Mucosa of stomach (tissue), 1 donor: ENCODE measurements around the gene NKTR.
A peak's percentile ranks its signal among the peaks of the same experiment; 100 is the strongest.
"Not testable (repeated sequence)": the region's sequence is repeated elsewhere in the genome, so short reads cannot be mapped to it uniquely, and the experiment has no call there.

Source experiments
- H3K27me3 ChIP-seq: one replicate; pipeline ENCODE4 v1.7.0; 2013; ENCODE audit warnings: mild to moderate bottlenecking, low read length; ENCODE audit not compliant: control insufficient read depth, insufficient read depth
- H3K36me3 ChIP-seq: one replicate; pipeline ENCODE4 v1.7.0; 2013; ENCODE audit warnings: low read length; ENCODE audit not compliant: control insufficient read depth, insufficient read depth
- H3K4me1 ChIP-seq: one replicate; pipeline ENCODE4 v1.7.0; 2013; ENCODE audit warnings: mild to moderate bottlenecking, low read length; ENCODE audit not compliant: control insufficient read depth, insufficient read depth
- H3K4me3 ChIP-seq: one replicate; pipeline ENCODE4 v1.7.0; 2013; ENCODE audit warnings: low read length
- H3K9ac ChIP-seq: one replicate; pipeline ENCODE4 v1.7.0; 2013; ENCODE audit warnings: mild to moderate bottlenecking, low read length, moderate library complexity
- H3K9me3 ChIP-seq: one replicate; pipeline ENCODE4 v1.7.0; 2013; ENCODE audit warnings: mild to moderate bottlenecking, low read length, moderate library complexity; ENCODE audit not compliant: control insufficient read depth
- donor health status: Pancreatic carcinoma.

The NKTR gene

GRCh38 chr3:42581709-42582473, 18.6 kb upstream of the NKTR start, which contains the start of gene SEC22C:
Gene SEC22C (minus strand): TSS chr3:42581967. CDS start chr3:42569046, 12,921 bp downstream.
- Histone ChIP-seq H3K27me3 (no peaks in the 10 kb centered on the region), H3K4me1 (peaks cover 15% of the 10 kb centered on the region), H3K9ac (peak within 1 kb of the TSS; percentile 53), H3K36me3 (no peaks in the 10 kb centered on the region), H3K9me3 (no peaks in the 10 kb centered on the region), H3K4me3 (peak within 1 kb of the TSS; percentile 32)

- peak overlapping the region; percentile 4 for H3K4me3 ChIP-seq
- H3K4me1 ChIP-seq = peaks cover 15% of the 10 kb centered on the region
- H3K27me3 ChIP-seq = no peaks in the 10 kb centered on the region
- no peaks in the 10 kb centered on the region for H3K9me3 ChIP-seq
- peak overlapping the region; percentile 53 for H3K9ac ChIP-seq
- no peaks in the 10 kb centered on the region for H3K36me3 ChIP-seq
Measured at GRCh38 chr3:42582474-42583070, 17.9 kb upstream of the NKTR start.

- peaks cover 11% of the 10 kb centered on the region for H3K4me1 ChIP-seq
- H3K9me3 ChIP-seq = no peaks in the 10 kb centered on the region
- H3K9ac ChIP-seq = no peak overlapping the region
- H3K36me3 ChIP-seq = no peaks in the 10 kb centered on the region
- H3K27me3 ChIP-seq = no peaks in the 10 kb centered on the region
- H3K4me3 ChIP-seq = no peak overlapping the region
Measured at GRCh38 chr3:42588625-42589024, 11.9 kb upstream of the NKTR start.

GRCh38 chr3:42589382-42590109, 10.9 kb upstream of the NKTR start:
- Histone ChIP-seq H3K9me3 (peaks cover 4% of the 10 kb centered on the region), H3K4me3 (no peak overlapping the region), H3K4me1 (peaks cover 11% of the 10 kb centered on the region), H3K9ac (peak overlapping the region; percentile 54), H3K36me3 (no peaks in the 10 kb centered on the region), H3K27me3 (no peaks in the 10 kb centered on the region)

- no peaks in the 10 kb centered on the region for H3K36me3 ChIP-seq
- H3K9ac ChIP-seq = peak overlapping the region; percentile 66
- H3K4me3 ChIP-seq = peak overlapping the region; percentile 49
- H3K27me3 ChIP-seq = no peaks in the 10 kb centered on the region
- H3K9me3 ChIP-seq = peaks cover 4% of the 10 kb centered on the region
- H3K4me1 ChIP-seq = peaks cover 11% of the 10 kb centered on the region
Measured at GRCh38 chr3:42590989-42591756, 9.3 kb upstream of the NKTR start.

GRCh38 chr3:42591811-42592210, 8.7 kb upstream of the NKTR start:
- Histone ChIP-seq H3K4me1 (peaks cover 11% of the 10 kb centered on the region), H3K9me3 (peaks cover 4% of the 10 kb centered on the region), H3K36me3 (no peaks in the 10 kb centered on the region), H3K4me3 (peak overlapping the region; percentile 49), H3K27me3 (no peaks in the 10 kb centered on the region), H3K9ac (peak overlapping the region; percentile 66)

- no peak overlapping the region for H3K9ac ChIP-seq
- no peaks in the 10 kb centered on the region for H3K36me3 ChIP-seq
- no peaks in the 10 kb centered on the region for H3K27me3 ChIP-seq
- no peak overlapping the region for H3K4me3 ChIP-seq
- H3K4me1 ChIP-seq = peaks cover 11% of the 10 kb centered on the region
- peaks cover 4% of the 10 kb centered on the region for H3K9me3 ChIP-seq
Measured at GRCh38 chr3:42593635-42594034, 6.9 kb upstream of the NKTR start.

- H3K4me1 ChIP-seq = peaks cover 7% of the 10 kb centered on the region
Measured at GRCh38 chr3:42595682-42596081, 4.8 kb upstream of the NKTR start.

GRCh38 chr3:42597098-42597497, 3.4 kb upstream of the NKTR start:
- H3K36me3 ChIP-seq, H3K4me1 ChIP-seq, H3K9ac ChIP-seq, H3K4me3 ChIP-seq, H3K9me3 ChIP-seq, H3K27me3 ChIP-seq: not testable (repeated sequence)

More at GRCh38 chr3:42595682-42596081, 4.8 kb upstream of the NKTR start:
- peaks cover 4% of the 10 kb centered on the region for H3K9me3 ChIP-seq
- no peak overlapping the region for H3K9ac ChIP-seq
- H3K4me3 ChIP-seq = no peak overlapping the region
- H3K36me3 ChIP-seq = no peaks in the 10 kb centered on the region
- H3K27me3 ChIP-seq = no peaks in the 10 kb centered on the region

- no peaks in the 10 kb centered on the region for H3K36me3 ChIP-seq
- peak overlapping the region; percentile 64 for H3K4me3 ChIP-seq
- no peaks in the 10 kb centered on the region for H3K27me3 ChIP-seq
- peak overlapping the region; percentile 78 for H3K9ac ChIP-seq
- no peaks in the 10 kb centered on the region for H3K9me3 ChIP-seq
- H3K4me1 ChIP-seq = peaks cover 22% of the 10 kb centered on the region
Measured at GRCh38 chr3:42600958-42601675, 631 bp downstream of the NKTR start.

- Histone ChIP-seq H3K9me3 (no peaks in the 10 kb centered on the region), H3K36me3 (no peaks in the 10 kb centered on the region), H3K9ac (peak overlapping the region; percentile 78), H3K27me3 (no peaks in the 10 kb centered on the region), H3K4me1 (peaks cover 24% of the 10 kb centered on the region), H3K4me3 (peak overlapping the region; percentile 64)
Measured at GRCh38 chr3:42601896-42602581, 1.6 kb downstream of the NKTR start.
